ENCODE measurements around the gene ELK1.

The ELK1 gene

GRCh38 chrX:47614618-47615017 is 35.7 kb downstream of the ELK1 start:
- in situ Hi-C loops (cut with HindIII; ENCODE audit: low sequenced_read_pairs), result no loop called here
- no peak overlapping the region for H3K4me3 ChIP-seq (ENCODE audit: low read depth, low read length)
- no peak for DNase-seq (ENCODE audit: low read depth)
- TF ChIP-seq, protein P1, sequence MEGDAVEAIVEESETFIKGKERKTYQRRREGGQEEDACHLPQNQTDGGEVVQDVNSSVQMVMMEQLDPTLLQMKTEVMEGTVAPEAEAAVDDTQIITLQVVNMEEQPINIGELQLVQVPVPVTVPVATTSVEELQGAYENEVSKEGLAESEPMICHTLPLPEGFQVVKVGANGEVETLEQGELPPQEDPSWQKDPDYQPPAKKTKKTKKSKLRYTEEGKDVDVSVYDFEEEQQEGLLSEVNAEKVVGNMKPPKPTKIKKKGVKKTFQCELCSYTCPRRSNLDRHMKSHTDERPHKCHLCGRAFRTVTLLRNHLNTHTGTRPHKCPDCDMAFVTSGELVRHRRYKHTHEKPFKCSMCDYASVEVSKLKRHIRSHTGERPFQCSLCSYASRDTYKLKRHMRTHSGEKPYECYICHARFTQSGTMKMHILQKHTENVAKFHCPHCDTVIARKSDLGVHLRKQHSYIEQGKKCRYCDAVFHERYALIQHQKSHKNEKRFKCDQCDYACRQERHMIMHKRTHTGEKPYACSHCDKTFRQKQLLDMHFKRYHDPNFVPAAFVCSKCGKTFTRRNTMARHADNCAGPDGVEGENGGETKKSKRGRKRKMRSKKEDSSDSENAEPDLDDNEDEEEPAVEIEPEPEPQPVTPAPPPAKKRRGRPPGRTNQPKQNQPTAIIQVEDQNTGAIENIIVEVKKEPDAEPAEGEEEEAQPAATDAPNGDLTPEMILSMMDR (IDR thresholded peaks at IDR 0.05; ENCODE audit: low read depth, low read length, missing control alignments), result no peak

GRCh38 chrX:47613082-47613481 is 37.3 kb downstream of the ELK1 start:
- DNase-seq (ENCODE audit: low read depth), result no peak

DNA sequence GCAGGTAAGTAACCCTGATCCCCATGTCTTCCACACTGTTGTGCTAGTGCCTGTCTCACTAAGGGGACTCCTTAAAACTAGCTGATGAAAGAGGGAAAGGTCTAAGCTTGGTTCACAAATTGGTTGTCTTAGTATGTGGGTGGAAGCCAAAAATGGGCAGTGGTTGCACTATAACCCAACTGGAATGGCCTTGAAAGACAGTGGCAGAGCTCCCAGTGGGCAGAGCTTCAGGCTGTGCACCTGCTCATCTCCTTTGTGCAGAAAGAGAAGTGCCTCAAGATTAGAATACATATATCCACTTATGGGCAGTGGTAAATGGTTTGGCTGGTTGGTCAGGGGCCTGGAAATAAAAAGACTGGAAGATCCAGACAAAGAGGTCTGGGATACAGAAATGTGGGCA is 37.9 kb downstream of the ELK1 start:
- no peak overlapping the region for H3K4me3 ChIP-seq (ENCODE audit: low read depth, low read length)
- TF ChIP-seq, protein P1 (IDR thresholded peaks at IDR 0.05; ENCODE audit: low read depth, low read length, missing control alignments), result no peak
- in situ Hi-C loops (cut with HindIII; ENCODE audit: low sequenced_read_pairs), result no loop called here
- DNase-seq (ENCODE audit: low read depth), result no peak

More at GRCh38 chrX:47613082-47613481, 37.3 kb downstream of the ELK1 start:
- TF ChIP-seq, protein P1 (IDR thresholded peaks at IDR 0.05; ENCODE audit: low read depth, low read length, missing control alignments), result no peak
- in situ Hi-C loops (cut with HindIII; ENCODE audit: low sequenced_read_pairs), result no loop called here
- no peak overlapping the region for H3K4me3 ChIP-seq (ENCODE audit: low read depth, low read length)

DNA sequence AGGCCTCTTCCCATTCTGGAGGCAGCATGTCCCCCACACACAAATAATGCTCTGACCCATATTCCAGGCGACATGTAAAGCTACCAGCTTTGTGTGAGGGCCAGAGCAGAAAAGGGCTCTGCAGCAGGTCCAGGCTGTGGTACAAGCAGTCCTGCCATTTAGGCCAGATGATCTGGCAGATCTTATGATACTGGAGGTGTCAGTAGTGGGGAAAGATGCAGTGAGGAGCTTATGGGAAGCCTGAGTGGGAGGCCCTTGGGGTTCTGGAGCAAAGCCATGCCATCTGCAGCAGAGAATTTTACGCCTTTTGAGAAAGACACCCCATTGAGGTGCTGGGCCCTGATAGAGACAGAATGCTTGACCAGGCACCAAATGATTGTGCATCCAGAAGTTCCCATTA is 38.4 kb downstream of the ELK1 start:
- no peak for DNase-seq (ENCODE audit: low read depth)
- H3K4me3 ChIP-seq (ENCODE audit: low read depth, low read length), result no peak overlapping the region
- in situ Hi-C loops (cut with HindIII; ENCODE audit: low sequenced_read_pairs), result no loop called here
- TF ChIP-seq, protein P1 (IDR thresholded peaks at IDR 0.05; ENCODE audit: low read depth, low read length, missing control alignments), result no peak

- TF ChIP-seq, protein P1 (IDR thresholded peaks at IDR 0.05; ENCODE audit: low read depth, low read length, missing control alignments), result no peak
- no peak for DNase-seq (ENCODE audit: low read depth)
- in situ Hi-C loops (cut with HindIII; ENCODE audit: low sequenced_read_pairs), result no loop called here
- no peak overlapping the region for H3K4me3 ChIP-seq (ENCODE audit: low read depth, low read length)
Observed at GRCh38 chrX:47611489-47611888, 38.9 kb downstream of the ELK1 start.

DNA sequence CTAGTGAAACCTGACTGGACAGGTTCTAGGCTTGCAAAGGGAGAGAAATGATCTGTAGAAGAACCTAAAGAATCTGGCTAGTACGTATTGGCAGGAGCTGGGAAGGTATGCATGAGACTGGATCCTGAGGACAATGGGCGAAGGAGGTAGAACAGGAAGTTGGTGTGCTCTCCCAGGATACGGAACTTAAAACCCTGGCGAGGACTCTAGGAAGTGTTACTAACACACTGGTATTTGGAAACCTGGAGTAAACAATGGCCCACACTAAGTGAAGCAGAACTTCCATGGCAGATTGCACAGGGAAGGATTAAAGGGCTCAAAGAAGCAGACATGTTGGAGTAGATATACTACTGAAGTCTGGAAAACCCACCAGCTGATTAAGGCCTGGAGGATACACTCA is 39.9 kb downstream of the ELK1 start:
- in situ Hi-C loops (cut with HindIII; ENCODE audit: low sequenced_read_pairs), result no loop called here
- H3K4me3 ChIP-seq (ENCODE audit: low read depth, low read length), result no peak overlapping the region
- TF ChIP-seq, protein P1 (IDR thresholded peaks at IDR 0.05; ENCODE audit: low read depth, low read length, missing control alignments), result no peak
- DNase-seq (ENCODE audit: low read depth), result no peak
